ENCODE data around the gene DR1.

Gene DR1

GRCh38 chr1:93345633-93346420 lies at the start of gene DR1:
TSS of gene DR1 (plus strand) at chr1:93345907. CDS start at chr1:93346646, 739 bp downstream.
- Mint-ChIP-seq H3K27me3 (no peaks in the 10 kb centered on the region), H3K27ac (peak within 1 kb of the TSS; percentile 98), H3K9me3 (no peaks in the 10 kb centered on the region), H3K4me3 (peak within 1 kb of the TSS; percentile 99), H3K4me1 (ENCODE audit: low read depth) (no peaks in the 10 kb centered on the region), H3K36me3 (ENCODE audit: low read depth) (peaks cover 17% of the 10 kb centered on the region)
- intact Hi-C loops (cut with micrococcal nuclease), result loop anchor here (1.0 to 10.0 kb wide), 4 partner anchors 29 to 501 kb away; partner anchors contain the start of genes CCDC18, MTF2 and TMED5

- Mint-ChIP-seq H3K9me3 (peaks cover 8% of the 10 kb centered on the region), H3K4me1 (ENCODE audit: low read depth) (peaks cover 10% of the 10 kb centered on the region), H3K27me3 (no peaks in the 10 kb centered on the region), H3K27ac (no peak overlapping the region), H3K4me3 (no peak overlapping the region), H3K36me3 (ENCODE audit: low read depth) (no peaks in the 10 kb centered on the region)
- intact Hi-C loops (cut with micrococcal nuclease), result no loop called here
Measured at GRCh38 chr1:93296555-93297154, 49.1 kb upstream of the DR1 start.

GRCh38 chr1:93301131-93301530 lies 44.6 kb upstream of the DR1 start:
- H3K4me1 Mint-ChIP-seq (ENCODE audit: low read depth), result no peaks in the 10 kb centered on the region
- no peak overlapping the region for H3K27ac Mint-ChIP-seq
- no peaks in the 10 kb centered on the region for H3K36me3 Mint-ChIP-seq (ENCODE audit: low read depth)
- intact Hi-C loops (cut with micrococcal nuclease), result loop anchor here (5.0 kb wide), 1 partner anchor 41 kb away; no protein-coding TSS in a partner anchor
- H3K27me3 Mint-ChIP-seq, result no peaks in the 10 kb centered on the region
- H3K4me3 Mint-ChIP-seq, result no peak overlapping the region
- H3K9me3 Mint-ChIP-seq, result no peaks in the 10 kb centered on the region

GRCh38 chr1:93302078-93302477 lies 43.6 kb upstream of the DR1 start:
- intact Hi-C loops (cut with micrococcal nuclease), result loop anchor here (5.0 kb wide), 1 partner anchor 40 kb away; no protein-coding TSS in a partner anchor
- Mint-ChIP-seq H3K4me3 (no peak overlapping the region), H3K9me3 (no peaks in the 10 kb centered on the region), H3K36me3 (ENCODE audit: low read depth) (no peaks in the 10 kb centered on the region), H3K27me3 (no peaks in the 10 kb centered on the region), H3K27ac (no peak overlapping the region), H3K4me1 (ENCODE audit: low read depth) (no peaks in the 10 kb centered on the region)

GRCh38 chr1:93304716-93305138 lies 41.0 kb upstream of the DR1 start:
- intact Hi-C loops (cut with micrococcal nuclease), result loop anchor here (5.0 kb wide), 2 partner anchors 38 to 548 kb away; no protein-coding TSS in a partner anchor
- Mint-ChIP-seq H3K27me3 (no peaks in the 10 kb centered on the region), H3K27ac (no peak overlapping the region), H3K36me3 (ENCODE audit: low read depth) (no peaks in the 10 kb centered on the region), H3K4me3 (no peak overlapping the region), H3K9me3 (no peaks in the 10 kb centered on the region), H3K4me1 (ENCODE audit: low read depth) (no peaks in the 10 kb centered on the region)

- no peaks in the 10 kb centered on the region for H3K4me1 Mint-ChIP-seq (ENCODE audit: low read depth)
- no peaks in the 10 kb centered on the region for H3K27me3 Mint-ChIP-seq
- no peaks in the 10 kb centered on the region for H3K9me3 Mint-ChIP-seq
- no peak overlapping the region for H3K27ac Mint-ChIP-seq
- peaks cover 7% of the 10 kb centered on the region for H3K36me3 Mint-ChIP-seq (ENCODE audit: low read depth)
- intact Hi-C loops (cut with micrococcal nuclease), result loop anchor here (5.0 kb wide), 1 partner anchor 545 kb away; no protein-coding TSS in a partner anchor
- H3K4me3 Mint-ChIP-seq, result no peak overlapping the region
Measured at GRCh38 chr1:93306920-93307319, 38.8 kb upstream of the DR1 start.

- no peaks in the 10 kb centered on the region for H3K9me3 Mint-ChIP-seq
- no peak overlapping the region for H3K4me3 Mint-ChIP-seq
- peaks cover 11% of the 10 kb centered on the region for H3K4me1 Mint-ChIP-seq (ENCODE audit: low read depth)
- no peak overlapping the region for H3K27ac Mint-ChIP-seq
- intact Hi-C loops (cut with micrococcal nuclease), result no loop called here
- H3K27me3 Mint-ChIP-seq, result no peaks in the 10 kb centered on the region
- H3K36me3 Mint-ChIP-seq (ENCODE audit: low read depth), result peaks cover 7% of the 10 kb centered on the region
Measured at GRCh38 chr1:93313026-93313425, 32.7 kb upstream of the DR1 start.

GRCh38 chr1:93317207-93317606 lies 28.5 kb upstream of the DR1 start:
- Mint-ChIP-seq H3K27me3 (no peaks in the 10 kb centered on the region), H3K9me3 (no peaks in the 10 kb centered on the region), H3K4me3 (no peak overlapping the region), H3K36me3 (ENCODE audit: low read depth) (no peaks in the 10 kb centered on the region), H3K4me1 (ENCODE audit: low read depth) (peaks cover 21% of the 10 kb centered on the region), H3K27ac (no peak overlapping the region)
- intact Hi-C loops (cut with micrococcal nuclease), result loop anchor here (1.0 kb wide), 1 partner anchor 28 kb away; the partner anchor contains the start of gene DR1

GRCh38 chr1:93317943-93318342 lies 27.8 kb upstream of the DR1 start:
- H3K36me3 Mint-ChIP-seq (ENCODE audit: low read depth), result no peaks in the 10 kb centered on the region
- intact Hi-C loops (cut with micrococcal nuclease), result loop anchor here (1.0 kb wide), 1 partner anchor 27 kb away; the partner anchor contains the start of gene DR1
- H3K4me1 Mint-ChIP-seq (ENCODE audit: low read depth), result peaks cover 21% of the 10 kb centered on the region
- H3K9me3 Mint-ChIP-seq, result no peaks in the 10 kb centered on the region
- H3K27me3 Mint-ChIP-seq, result no peaks in the 10 kb centered on the region
- H3K4me3 Mint-ChIP-seq, result no peak overlapping the region
- no peak overlapping the region for H3K27ac Mint-ChIP-seq

- Mint-ChIP-seq H3K4me3 (no peak overlapping the region), H3K4me1 (ENCODE audit: low read depth) (peaks cover 21% of the 10 kb centered on the region), H3K27ac (no peak overlapping the region), H3K9me3 (no peaks in the 10 kb centered on the region), H3K36me3 (ENCODE audit: low read depth) (no peaks in the 10 kb centered on the region), H3K27me3 (no peaks in the 10 kb centered on the region)
- intact Hi-C loops (cut with micrococcal nuclease), result no loop called here
Measured at GRCh38 chr1:93321720-93322119, 24.0 kb upstream of the DR1 start.

GRCh38 chr1:93322349-93322748 lies 23.4 kb upstream of the DR1 start:
- Mint-ChIP-seq H3K36me3 (ENCODE audit: low read depth) (no peaks in the 10 kb centered on the region), H3K4me3 (no peak overlapping the region), H3K27ac (no peak overlapping the region)

GRCh38 chr1:93323185-93323820 lies 22.4 kb upstream of the DR1 start:
- intact Hi-C loops (cut with micrococcal nuclease), result no loop called here
- Mint-ChIP-seq H3K36me3 (ENCODE audit: low read depth) (no peaks in the 10 kb centered on the region), H3K27ac (no peak overlapping the region), H3K27me3 (no peaks in the 10 kb centered on the region), H3K4me3 (no peak overlapping the region), H3K9me3 (no peaks in the 10 kb centered on the region), H3K4me1 (ENCODE audit: low read depth) (peaks cover 7% of the 10 kb centered on the region)

More at GRCh38 chr1:93322349-93322748, 23.4 kb upstream of the DR1 start:
- intact Hi-C loops (cut with micrococcal nuclease), result no loop called here
- H3K4me1 Mint-ChIP-seq (ENCODE audit: low read depth), result peaks cover 16% of the 10 kb centered on the region
- no peaks in the 10 kb centered on the region for H3K27me3 Mint-ChIP-seq
- no peaks in the 10 kb centered on the region for H3K9me3 Mint-ChIP-seq

GRCh38 chr1:93324486-93325464 lies 20.9 kb upstream of the DR1 start:
- no peak overlapping the region for H3K4me3 Mint-ChIP-seq
- peaks cover 8% of the 10 kb centered on the region for H3K4me1 Mint-ChIP-seq (ENCODE audit: low read depth)
- intact Hi-C loops (cut with micrococcal nuclease), result no loop called here
- no peak overlapping the region for H3K27ac Mint-ChIP-seq
- no peaks in the 10 kb centered on the region for H3K36me3 Mint-ChIP-seq (ENCODE audit: low read depth)
- H3K9me3 Mint-ChIP-seq, result no peaks in the 10 kb centered on the region
- H3K27me3 Mint-ChIP-seq, result no peaks in the 10 kb centered on the region
